ENCODE data around the gene SPDYE17.
"Not testable (repeated sequence)": the region's sequence is repeated elsewhere in the genome, so short reads cannot be mapped to it uniquely, and the experiment has no call there.

The SPDYE17 gene

GRCh38 chr7:76998764-76999450 is 33.3 kb downstream of the SPDYE17 start:
- not testable (repeated sequence) for DNase-seq (ENCODE audit: low read depth in 2 of 2)

GRCh38 chr7:76998285-76998589 is 33.9 kb downstream of the SPDYE17 start:
- no peak for DNase-seq (ENCODE audit: low read depth in 2 of 2)

GRCh38 chr7:76997381-76998284 is 34.5 kb downstream of the SPDYE17 start:
- DNase-seq (ENCODE audit: low read depth in 2 of 2) = no peak

GRCh38 chr7:76996932-76997331 is 35.2 kb downstream of the SPDYE17 start:
- DNase-seq (ENCODE audit: low read depth in 2 of 2) = not testable (repeated sequence)

- DNase-seq (ENCODE audit: low read depth in 2 of 2) = not testable (repeated sequence)
Observed at GRCh38 chr7:76994286-76994685, 37.9 kb downstream of the SPDYE17 start.

GRCh38 chr7:76993831-76994230 is 38.3 kb downstream of the SPDYE17 start:
- DNase-seq (ENCODE audit: low read depth in 2 of 2) = not testable (repeated sequence)

GRCh38 chr7:76992871-76993270 is 39.3 kb downstream of the SPDYE17 start:
- not testable (repeated sequence) for DNase-seq (ENCODE audit: low read depth in 2 of 2)

- not testable (repeated sequence) for DNase-seq (ENCODE audit: low read depth in 2 of 2)
Observed at GRCh38 chr7:76992204-76992603, 40.0 kb downstream of the SPDYE17 start.

- not testable (repeated sequence) for DNase-seq (ENCODE audit: low read depth in 2 of 2)
Observed at GRCh38 chr7:76990202-76990601, 42.0 kb downstream of the SPDYE17 start.

- not testable (repeated sequence) for DNase-seq (ENCODE audit: low read depth in 2 of 2)
Observed at GRCh38 chr7:76985924-76986717, 46.0 kb downstream of the SPDYE17 start.

- not testable (repeated sequence) for DNase-seq (ENCODE audit: low read depth in 2 of 2)
Observed at GRCh38 chr7:76984784-76985136, 47.4 kb downstream of the SPDYE17 start.

- not testable (repeated sequence) for DNase-seq (ENCODE audit: low read depth in 2 of 2)
Observed at GRCh38 chr7:76983937-76984783, 48.0 kb downstream of the SPDYE17 start.

- not testable (repeated sequence) for DNase-seq (ENCODE audit: low read depth in 2 of 2)
Observed at GRCh38 chr7:76983333-76983732, 48.8 kb downstream of the SPDYE17 start.

GRCh38 chr7:76982501-76982900 is 49.7 kb downstream of the SPDYE17 start:
- DNase-seq (ENCODE audit: low read depth in 2 of 2) = not testable (repeated sequence)

- not testable (repeated sequence) for DNase-seq (ENCODE audit: low read depth in 2 of 2)
Observed at GRCh38 chr7:76981187-76981970, 50.8 kb downstream of the SPDYE17 start.

GRCh38 chr7:76980576-76980975 is 51.6 kb downstream of the SPDYE17 start:
- not testable (repeated sequence) for DNase-seq (ENCODE audit: low read depth in 2 of 2)

GRCh38 chr7:76977761-76978367 is 54.3 kb downstream of the SPDYE17 start:
- not testable (repeated sequence) for DNase-seq (ENCODE audit: low read depth in 2 of 2)

- DNase-seq (ENCODE audit: low read depth in 2 of 2) = not testable (repeated sequence)
Observed at GRCh38 chr7:76974793-76975579, 57.2 kb downstream of the SPDYE17 start.

GRCh38 chr7:76974336-76974735 is 57.8 kb downstream of the SPDYE17 start:
- not testable (repeated sequence) for DNase-seq (ENCODE audit: low read depth in 2 of 2)
